IMR-90 (cell line): ENCODE results near the gene ADPRS. TPM values are rescaled to one million over a fixed set of nuclear protein-coding genes. Genes with fewer than 3 reads are reported as not detected.
A peak's percentile ranks its signal among the peaks of the same experiment; 100 is the strongest.

Experiments used
- ATAC-seq: fragments of 200-7000 bp; cut with Tn5 transposase; 2 replicates; pipeline ENCODE4 v1.9.1; 2020; ENCODE audit warnings: low read depth, mild to moderate bottlenecking, moderate library complexity
- BruUV-seq: library from RNA; stranded (reverse); fragments of 400-500 nt; replicated peaks from 2 replicates; lab custom pipeline; 2021; lab: Mats Ljungman, UMichigan
- CTCF ChIA-PET: fragments of 300-600 bp; formaldehyde crosslinking; extraction: SDS; loops from one replicate; lab custom pipeline; 2021; ENCODE audit warnings: antibody characterized with exemption; lab: Yijun Ruan, JAX
- POLR2A ChIA-PET: fragments of 300-600 bp; sonication (Branson Sonifier 250); formaldehyde crosslinking; loops from one replicate; lab custom pipeline; 2022; ENCODE audit warnings: antibody characterized with exemption; ENCODE audit not compliant: unreplicated experiment; lab: Charles Lee
- DNase-seq: peaks from one replicate; pipeline ENCODE4 v3.0.0; 2013
- H2AFZ ChIP-seq: replicated peaks from 2 replicates; pipeline ENCODE3; 2013; ENCODE audit warnings: low read length, mild to moderate bottlenecking; ENCODE audit not compliant: poor library complexity
- H2AK5ac ChIP-seq: 2 replicates; pipeline ENCODE4 v1.6.1; 2013; ENCODE audit warnings: low read depth, low read length, inconsistent platforms
- H2AK9ac ChIP-seq: replicated peaks from 2 replicates; pipeline ENCODE3; 2013; ENCODE audit warnings: mild to moderate bottlenecking, low read depth, low read length, moderate library complexity; ENCODE audit not compliant: poor library complexity
- H2BK120ac ChIP-seq: 2 replicates; pipeline ENCODE4 v1.6.1; 2013; ENCODE audit warnings: low read depth, low read length, inconsistent platforms
- H2BK15ac ChIP-seq: 3 replicates; pipeline ENCODE4 v1.6.1; 2013; ENCODE audit warnings: low read depth, low read length, inconsistent platforms
- H2BK20ac ChIP-seq: 2 replicates; pipeline ENCODE4 v1.6.1; 2013; ENCODE audit warnings: low read depth, mild to moderate bottlenecking, inconsistent platforms, low read length, moderate library complexity
- H2BK5ac ChIP-seq: 2 replicates; pipeline ENCODE4 v1.6.1; 2013; ENCODE audit warnings: mild to moderate bottlenecking, low read depth, low read length, inconsistent platforms; ENCODE audit not compliant: poor library complexity, severe bottlenecking
- H3K14ac ChIP-seq: replicated peaks from 2 replicates; pipeline ENCODE4 v1.6.1; 2013; ENCODE audit warnings: low read depth, low read length, inconsistent platforms
- H3K18ac ChIP-seq: 2 replicates; pipeline ENCODE4 v1.6.1; 2013; ENCODE audit warnings: low read depth, low read length, control low read depth
- H3K23ac ChIP-seq: 2 replicates; pipeline ENCODE4 v1.6.1; 2013; ENCODE audit warnings: low read depth, low read length, inconsistent platforms
- H3K27ac ChIP-seq: 2 replicates; pipeline ENCODE4 v1.5.1; 2013; ENCODE audit warnings: mild to moderate bottlenecking, control low read depth, low read length; ENCODE audit not compliant: insufficient read depth
- H3K27me3 ChIP-seq: 2 replicates; pipeline ENCODE4 v1.6.1; 2013; ENCODE audit warnings: low read length; ENCODE audit not compliant: control insufficient read depth, insufficient read depth
- H3K36me3 ChIP-seq: 2 replicates; pipeline ENCODE4 v1.6.1; 2013; ENCODE audit warnings: low read length, mixed read lengths; ENCODE audit not compliant: control insufficient read depth, insufficient read depth
- H3K4ac ChIP-seq: 2 replicates; pipeline ENCODE4 v1.6.1; 2013; ENCODE audit warnings: low read depth, low read length, inconsistent platforms
- H3K4me1 ChIP-seq: 2 replicates; pipeline ENCODE4 v1.6.1; 2013; ENCODE audit warnings: low read length, mixed read lengths; ENCODE audit not compliant: control insufficient read depth, insufficient read depth
- H3K4me2 ChIP-seq: 2 replicates; pipeline ENCODE4 v1.6.1; 2013; ENCODE audit warnings: low read depth, mild to moderate bottlenecking, control low read depth, low read length, moderate library complexity
- H3K4me3 ChIP-seq: 2 replicates; pipeline ENCODE4 v1.5.1; 2013; ENCODE audit warnings: low read depth, mild to moderate bottlenecking, control low read depth, low read length, moderate library complexity; ENCODE audit not compliant: insufficient read depth
- H3K56ac ChIP-seq: 2 replicates; pipeline ENCODE4 v1.6.1; 2013; ENCODE audit warnings: low read length, inconsistent platforms; ENCODE audit not compliant: insufficient read depth; ENCODE audit errors: extremely low read depth
- H3K79me1 ChIP-seq, 2 experiments: 2 replicates each; pipeline ENCODE4 v1.6.1; 2013; ENCODE audit warnings: low read length in 2 of 2, inconsistent platforms in 1 of 2, low read depth in 1 of 2
- H3K9ac ChIP-seq: 2 replicates; pipeline ENCODE4 v1.6.1; 2013; ENCODE audit warnings: low read depth, low read length, control low read depth
- H3K9me1 ChIP-seq: 2 replicates; pipeline ENCODE4 v1.6.1; 2013; ENCODE audit warnings: low read length, inconsistent platforms; ENCODE audit not compliant: insufficient read depth
- H3K9me3 ChIP-seq: 2 replicates; pipeline ENCODE4 v1.6.1; 2013; ENCODE audit warnings: low read length; ENCODE audit not compliant: control insufficient read depth, insufficient read depth
- H4K20me1 ChIP-seq: 2 replicates; pipeline ENCODE4 v1.6.1; 2013; ENCODE audit warnings: low read length, inconsistent platforms; ENCODE audit not compliant: insufficient read depth
- H4K5ac ChIP-seq: 2 replicates; pipeline ENCODE4 v1.6.1; 2013; ENCODE audit warnings: mild to moderate bottlenecking, low read depth, low read length, control low read depth
- H4K8ac ChIP-seq, 2 experiments: 2 replicates each; pipeline ENCODE4 v1.6.1; 2013; ENCODE audit warnings: low read depth in 2 of 2, low read length in 2 of 2, control low read depth in 1 of 2, inconsistent platforms in 1 of 2
- H4K91ac ChIP-seq: 2 replicates; pipeline ENCODE4 v1.6.1; 2013; ENCODE audit warnings: low read depth, low read length, inconsistent platforms; ENCODE audit not compliant: insufficient read depth
- BHLHE40 ChIP-seq: fragments of 150-350 bp; IDR thresholded peaks from 2 replicates; pipeline ENCODE4 v1.6.1; 2016; ENCODE audit warnings: mild to moderate bottlenecking, low read depth, low read length
- CEBPB ChIP-seq: IDR thresholded peaks from 2 replicates; pipeline ENCODE4 v1.6.1; 2012; ENCODE audit warnings: low read depth, low read length, improper control_type of control experiment
- CHD1 ChIP-seq: IDR thresholded peaks from 2 replicates; pipeline ENCODE4 v1.6.1; 2012; ENCODE audit warnings: low read depth, low read length, improper control_type of control experiment
- FOS ChIP-seq: fragments of 150-350 bp; IDR thresholded peaks from 2 replicates; pipeline ENCODE4 v1.6.1; 2016; ENCODE audit warnings: low read depth, low read length
- MAFK ChIP-seq: IDR thresholded peaks from 2 replicates; pipeline ENCODE4 v1.6.1; 2012; ENCODE audit warnings: low read depth, low read length, improper control_type of control experiment
- MAZ ChIP-seq: IDR thresholded peaks from 2 replicates; pipeline ENCODE4 v1.6.1; 2012; ENCODE audit warnings: low read depth, mild to moderate bottlenecking, low read length, improper control_type of control experiment, moderate library complexity, borderline replicate concordance
- MXI1 ChIP-seq: IDR thresholded peaks from 2 replicates; pipeline ENCODE4 v1.6.1; 2012; ENCODE audit warnings: low read depth, mild to moderate bottlenecking, low read length, moderate library complexity, borderline replicate concordance
- NFE2L2 ChIP-seq: fragments of 150-350 bp; IDR thresholded peaks from 2 replicates; pipeline ENCODE4 v1.6.1; 2016; ENCODE audit warnings: low read depth, mild to moderate bottlenecking, low read length
- RAD21 ChIP-seq: IDR thresholded peaks from 2 replicates; pipeline ENCODE4 v1.6.1; 2012; ENCODE audit warnings: low read length, improper control_type of control experiment
- RCOR1 ChIP-seq: IDR thresholded peaks from 2 replicates; pipeline ENCODE4 v1.6.1; 2012; ENCODE audit warnings: mild to moderate bottlenecking, low read length, improper control_type of control experiment; ENCODE audit not compliant: insufficient replicate concordance
- RFX5 ChIP-seq: IDR thresholded peaks from 2 replicates; pipeline ENCODE4 v1.8.0; 2012; ENCODE audit warnings: low read depth, mild to moderate bottlenecking, low read length, moderate library complexity
- SMC3 ChIP-seq: fragments of 150-350 bp; IDR thresholded peaks from 2 replicates; pipeline ENCODE4 v1.6.1; 2016; ENCODE audit warnings: low read depth, mild to moderate bottlenecking, antibody characterized with exemption, low read length, moderate library complexity
- WGBS, 2 experiments: methylation state at CpG; one replicate each; pipeline versions ENCODE4 v1.1.5 to v1.1.7; 2013; ENCODE audit warnings: missing lambda C conversion rate in 2 of 2; ENCODE audit not compliant: insufficient read length in 1 of 2; ENCODE audit errors: extremely low coverage in 2 of 2; 5-methylcytosine and 5-hydroxymethylcytosine counted together
- dilution Hi-C: fragments of 300-500 bp; cut with HindIII; formaldehyde crosslinking; loops from one replicate; pipeline ENCODE4 v1.14.3; 2018; ENCODE audit warnings: low sequenced_read_pairs; ENCODE audit not compliant: unreplicated experiment
- in situ Hi-C: fragments of 300-500 bp; cut with MboI; formaldehyde crosslinking; loops from 3 replicates; pipeline ENCODE4 v1.14.3; 2019; ENCODE audit warnings: low sequenced_read_pairs, inconsistent platforms, mixed read lengths
- intact Hi-C: fragments of 100-400 bp; cut with micrococcal nuclease; formaldehyde crosslinking; loops from 2 replicates; pipeline ENCODE4 v1.10.0; 2022
- polyA plus RNA-seq, 3 experiments: library from polyadenylated mRNA; depleted of rRNA; stranded (reverse); fragments of >200 nt; gene quantifications; 2 replicates each; pipeline ENCODE4 v1.2.3, GENCODE V29; 2012; ENCODE audit warnings: low replicate concordance in 1 of 3
- total RNA-seq: library from RNA; depleted of rRNA; stranded (reverse); fragments of >200 nt; gene quantifications from 2 replicates; pipeline ENCODE4 v1.2.3, GENCODE V29; 2012
- TF ChIP-seq, protein P1 (sequence below): conservative IDR thresholded peaks from 2 replicates; pipeline ENCODE4 v1.5.1; 2012; ENCODE audit warnings: mild to moderate bottlenecking, low read depth, low read length, improper control_type of control experiment
- TF ChIP-seq, protein P2 (sequence below): fragments of 150-350 bp; IDR thresholded peaks from 2 replicates; pipeline ENCODE4 v1.6.1; 2016; ENCODE audit warnings: low read depth, mild to moderate bottlenecking, low read length, moderate library complexity, borderline replicate concordance
- TF ChIP-seq, protein P3 (sequence below): fragments of 150-350 bp; IDR thresholded peaks from 2 replicates; pipeline ENCODE4 v1.6.1; 2017; ENCODE audit warnings: mild to moderate bottlenecking, antibody characterized with exemption, low read length, low read depth

Gene ADPRS
- total and polyA plus RNA-seq, 2 of the 4 experiments (the other 2 are of a cell fraction), result 31.0 to 37.2 TPM

DNA sequence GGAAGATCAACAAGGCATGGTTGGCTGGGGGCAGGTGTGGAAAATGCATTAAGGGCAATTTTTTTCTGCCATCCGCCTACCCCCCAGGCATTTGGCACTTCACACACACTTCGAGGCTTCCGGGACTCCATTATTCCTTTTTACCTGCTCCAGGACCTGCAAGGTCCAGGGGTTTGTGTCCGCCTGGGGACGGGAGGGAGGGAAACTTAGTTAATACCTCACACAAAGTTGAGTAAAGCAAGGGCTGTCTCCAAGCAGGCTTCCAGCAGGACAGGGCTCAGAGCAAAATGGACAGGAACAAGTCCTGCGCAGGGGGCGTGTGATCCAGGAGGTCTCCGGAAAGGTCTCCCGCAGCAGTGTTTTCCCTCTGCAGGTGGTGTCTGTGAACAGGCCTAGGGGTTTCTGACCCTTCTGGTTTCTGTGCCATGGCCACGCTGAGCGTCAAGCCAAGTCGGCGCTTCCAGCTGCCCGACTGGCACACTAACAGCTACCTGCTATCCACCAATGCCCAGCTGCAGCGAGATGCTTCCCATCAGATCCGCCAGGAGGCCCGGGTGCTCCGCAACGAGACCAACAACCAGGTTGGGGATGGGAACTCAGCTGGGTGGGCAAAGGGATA is 4.1 kb upstream of the ADPRS start:
- BruUV-seq, result no TSS peak
- peak overlapping the region; percentile 91 for H2AK9ac ChIP-seq
- H3K4me1 ChIP-seq, result 0 out of 2 replicates have a peak, but pooled peaks cover under 1% of the 10 kb centered on the region
- H2BK5ac ChIP-seq, result no peak overlapping the region
- H3K4ac ChIP-seq, result no peak overlapping the region
- no peak overlapping the region for H2BK120ac ChIP-seq
- H3K4me3 ChIP-seq, result peak overlapping the region; percentile 31
- CTCF ChIA-PET, result no interaction called here
- no peak for DNase-seq
- H2AFZ ChIP-seq, result peak overlapping the region; percentile 95
- peak overlapping the region; percentile 32; the same call in 1 of the 2 replicates for H3K14ac ChIP-seq
- no peak overlapping the region for H3K23ac ChIP-seq
- H3K9me3 ChIP-seq, result no peaks in the 10 kb centered on the region
- H3K27me3 ChIP-seq, result no peaks in the 10 kb centered on the region; the same call in 1 of the 2 replicates
- H3K9ac ChIP-seq, result no peak overlapping the region
- intact Hi-C loops (loop anchor here (10.0 kb wide), 1 partner anchor 150 kb away; the partner anchor contains the start of gene AGO3), dilution Hi-C loops (no loop called here), in situ Hi-C loops (no loop called here)
- no peak overlapping the region for H2BK15ac ChIP-seq
- H4K20me1 ChIP-seq, result 0 out of 2 replicates have a peak, but pooled peaks cover 5% of the 10 kb centered on the region
- no peak overlapping the region for H4K8ac ChIP-seq
- no peak overlapping the region for H2BK20ac ChIP-seq
- no peak overlapping the region for H3K27ac ChIP-seq
- no peak overlapping the region for H3K18ac ChIP-seq
- 43% methylated on average over 6 of the region's 19 CpGs; no CpG with 5 or more reads in 1 of the 2 experiments for WGBS, 2 experiments
- H3K79me1 ChIP-seq, result peaks cover 5 to 9% of the 10 kb centered on the region in 2 experiments; a peak in 3 of 4 replicates
- H4K91ac ChIP-seq, result no peak overlapping the region
- H2AK5ac ChIP-seq, result no peak overlapping the region
- H3K56ac ChIP-seq, result no peak overlapping the region
- no peak overlapping the region for H4K5ac ChIP-seq
- peaks cover 8% of the 10 kb centered on the region; the same call in 1 of the 2 replicates for H3K9me1 ChIP-seq
- POLR2A ChIA-PET, result no interaction called here
- no peaks in the 10 kb centered on the region for H3K36me3 ChIP-seq
- ATAC-seq, result no peak
- H3K4me2 ChIP-seq, result peak overlapping the region; percentile 14
- TF ChIP-seq SMC3 (no peak), MAFK (no peak), MXI1 (no peak), MAZ (no peak), CEBPB (no peak), CHD1 (no peak), NFE2L2 (no peak), RCOR1 (no peak), RAD21 (no peak), BHLHE40 (no peak), RFX5 (no peak), FOS (no peak)
- TF ChIP-seq, protein P1, sequence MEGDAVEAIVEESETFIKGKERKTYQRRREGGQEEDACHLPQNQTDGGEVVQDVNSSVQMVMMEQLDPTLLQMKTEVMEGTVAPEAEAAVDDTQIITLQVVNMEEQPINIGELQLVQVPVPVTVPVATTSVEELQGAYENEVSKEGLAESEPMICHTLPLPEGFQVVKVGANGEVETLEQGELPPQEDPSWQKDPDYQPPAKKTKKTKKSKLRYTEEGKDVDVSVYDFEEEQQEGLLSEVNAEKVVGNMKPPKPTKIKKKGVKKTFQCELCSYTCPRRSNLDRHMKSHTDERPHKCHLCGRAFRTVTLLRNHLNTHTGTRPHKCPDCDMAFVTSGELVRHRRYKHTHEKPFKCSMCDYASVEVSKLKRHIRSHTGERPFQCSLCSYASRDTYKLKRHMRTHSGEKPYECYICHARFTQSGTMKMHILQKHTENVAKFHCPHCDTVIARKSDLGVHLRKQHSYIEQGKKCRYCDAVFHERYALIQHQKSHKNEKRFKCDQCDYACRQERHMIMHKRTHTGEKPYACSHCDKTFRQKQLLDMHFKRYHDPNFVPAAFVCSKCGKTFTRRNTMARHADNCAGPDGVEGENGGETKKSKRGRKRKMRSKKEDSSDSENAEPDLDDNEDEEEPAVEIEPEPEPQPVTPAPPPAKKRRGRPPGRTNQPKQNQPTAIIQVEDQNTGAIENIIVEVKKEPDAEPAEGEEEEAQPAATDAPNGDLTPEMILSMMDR, result no peak
- TF ChIP-seq, protein P2, sequence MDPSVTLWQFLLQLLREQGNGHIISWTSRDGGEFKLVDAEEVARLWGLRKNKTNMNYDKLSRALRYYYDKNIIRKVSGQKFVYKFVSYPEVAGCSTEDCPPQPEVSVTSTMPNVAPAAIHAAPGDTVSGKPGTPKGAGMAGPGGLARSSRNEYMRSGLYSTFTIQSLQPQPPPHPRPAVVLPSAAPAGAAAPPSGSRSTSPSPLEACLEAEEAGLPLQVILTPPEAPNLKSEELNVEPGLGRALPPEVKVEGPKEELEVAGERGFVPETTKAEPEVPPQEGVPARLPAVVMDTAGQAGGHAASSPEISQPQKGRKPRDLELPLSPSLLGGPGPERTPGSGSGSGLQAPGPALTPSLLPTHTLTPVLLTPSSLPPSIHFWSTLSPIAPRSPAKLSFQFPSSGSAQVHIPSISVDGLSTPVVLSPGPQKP, result no peak
- TF ChIP-seq, protein P3, sequence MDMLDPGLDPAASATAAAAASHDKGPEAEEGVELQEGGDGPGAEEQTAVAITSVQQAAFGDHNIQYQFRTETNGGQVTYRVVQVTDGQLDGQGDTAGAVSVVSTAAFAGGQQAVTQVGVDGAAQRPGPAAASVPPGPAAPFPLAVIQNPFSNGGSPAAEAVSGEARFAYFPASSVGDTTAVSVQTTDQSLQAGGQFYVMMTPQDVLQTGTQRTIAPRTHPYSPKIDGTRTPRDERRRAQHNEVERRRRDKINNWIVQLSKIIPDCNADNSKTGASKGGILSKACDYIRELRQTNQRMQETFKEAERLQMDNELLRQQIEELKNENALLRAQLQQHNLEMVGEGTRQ, result no peak
